GM11168 (cell line): Measurements from ENCODE around the gene VEGFD.

Experiments
- in situ Hi-C: fragments of 300-500 bp; cut with MboI; formaldehyde crosslinking; loops from one replicate; pipeline ENCODE4 v1.12.0; 2022; ENCODE audit warnings: low sequenced_read_pairs; ENCODE audit not compliant: unreplicated experiment

Gene VEGFD

GRCh38 chrX:15384304-15384703 lies at the start of gene VEGFD:
Gene VEGFD, minus strand, starts transcription at chrX:15384413. Its CDS starts 467 bp downstream, at chrX:15383946.
- in situ Hi-C loops, result no loop called here

GRCh38 chrX:15430584-15430983 lies 46.4 kb upstream of the VEGFD start:
- in situ Hi-C loops, result no loop called here

GRCh38 chrX:15430076-15430475 lies 45.9 kb upstream of the VEGFD start:
- in situ Hi-C loops, result no loop called here

GRCh38 chrX:15425024-15425423 lies 40.8 kb upstream of the VEGFD start:
- in situ Hi-C loops, result no loop called here

- in situ Hi-C loops, result no loop called here
Measured at GRCh38 chrX:15418707-15419181, 34.5 kb upstream of the VEGFD start.

GRCh38 chrX:15418041-15418706 lies 34.0 kb upstream of the VEGFD start:
- in situ Hi-C loops, result no loop called here

- in situ Hi-C loops, result no loop called here
Measured at GRCh38 chrX:15416133-15416993, 32.1 kb upstream of the VEGFD start.

GRCh38 chrX:15413101-15413500 lies 28.9 kb upstream of the VEGFD start:
- in situ Hi-C loops, result no loop called here

GRCh38 chrX:15410947-15411346 lies 26.7 kb upstream of the VEGFD start:
- in situ Hi-C loops, result no loop called here

- in situ Hi-C loops, result no loop called here
Measured at GRCh38 chrX:15410430-15410829, 26.2 kb upstream of the VEGFD start.

- in situ Hi-C loops, result no loop called here
Measured at GRCh38 chrX:15405846-15406245, 21.6 kb upstream of the VEGFD start.

GRCh38 chrX:15404401-15405096 lies 20.3 kb upstream of the VEGFD start:
- in situ Hi-C loops, result no loop called here

- in situ Hi-C loops, result no loop called here
Measured at GRCh38 chrX:15401378-15401777, 17.2 kb upstream of the VEGFD start.

- in situ Hi-C loops, result no loop called here
Measured at GRCh38 chrX:15399962-15400391, 15.8 kb upstream of the VEGFD start.

GRCh38 chrX:15398874-15399273 lies 14.7 kb upstream of the VEGFD start:
- in situ Hi-C loops, result no loop called here

GRCh38 chrX:15395789-15396188 lies 11.6 kb upstream of the VEGFD start:
- in situ Hi-C loops, result no loop called here

GRCh38 chrX:15391850-15392249 lies 7.6 kb upstream of the VEGFD start:
- in situ Hi-C loops, result no loop called here

GRCh38 chrX:15382813-15383212 lies 1.4 kb downstream of the VEGFD start:
- in situ Hi-C loops, result no loop called here

GRCh38 chrX:15376956-15377355 lies 7.3 kb downstream of the VEGFD start:
- in situ Hi-C loops, result no loop called here

- in situ Hi-C loops, result no loop called here
Measured at GRCh38 chrX:15373976-15374375, 10.2 kb downstream of the VEGFD start.
